Stomach smooth muscle (tissue), 2 donors: Measurements from ENCODE around the gene CMIP.

Experiments
- H3K27ac ChIP-seq: one replicate; pipeline ENCODE4 v1.7.0; 2013; ENCODE audit warnings: mild to moderate bottlenecking, low read length, inconsistent platforms
- H3K27me3 ChIP-seq, 2 donors: one replicate each; pipeline ENCODE4 v1.7.0; 2013; ENCODE audit warnings: low read length in 2 of 2; ENCODE audit not compliant: insufficient read depth in 2 of 2, control insufficient read depth in 1 of 2
- H3K36me3 ChIP-seq, 2 donors: one replicate each; pipeline ENCODE4 v1.7.0; 2013; ENCODE audit warnings: low read length in 2 of 2; ENCODE audit not compliant: control insufficient read depth in 2 of 2, insufficient read depth in 2 of 2
- H3K4me1 ChIP-seq: one replicate; pipeline ENCODE4 v1.7.0; 2013; ENCODE audit warnings: low read length; ENCODE audit not compliant: control insufficient read depth, insufficient read depth
- H3K4me3 ChIP-seq, 2 donors: one replicate each; pipeline ENCODE4 v1.7.0; 2013; ENCODE audit warnings: low read length in 2 of 2
- H3K9ac ChIP-seq, 2 donors: one replicate each; pipeline ENCODE4 v1.7.0; 2013; ENCODE audit warnings: low read length in 2 of 2, mild to moderate bottlenecking in 1 of 2
- H3K9me3 ChIP-seq, 2 donors: one replicate each; pipeline ENCODE4 v1.7.0; 2013; ENCODE audit warnings: low read length in 2 of 2; ENCODE audit not compliant: control insufficient read depth in 2 of 2
- donor health status: healthy.
- donor health status: Pancreatic carcinoma.

Gene CMIP

GRCh38 chr16:81752225-81752875 lies 307.7 kb downstream of the CMIP start:
- H3K36me3 ChIP-seq: no peaks in the 10 kb centered on the region
- H3K27ac ChIP-seq: no peak overlapping the region
- no peaks in the 10 kb centered on the region for H3K4me1 ChIP-seq
- no peak overlapping the region for H3K4me3 ChIP-seq
- no peaks in the 10 kb centered on the region for H3K27me3 ChIP-seq
- H3K9ac ChIP-seq: no peak overlapping the region
- H3K9me3 ChIP-seq: no peaks in the 10 kb centered on the region

- Histone ChIP-seq H3K4me3 (no peak overlapping the region), H3K27me3 (no peaks in the 10 kb centered on the region), H3K9ac (no peak overlapping the region), H3K36me3 (no peaks in the 10 kb centered on the region), H3K4me1 (no peaks in the 10 kb centered on the region), H3K9me3 (no peaks in the 10 kb centered on the region), H3K27ac (no peak overlapping the region)
Measured at GRCh38 chr16:81752876-81753227, 308.2 kb downstream of the CMIP start.

GRCh38 chr16:81754858-81755257 lies 310.2 kb downstream of the CMIP start:
- Histone ChIP-seq H3K4me1 (no peaks in the 10 kb centered on the region), H3K27me3 (no peaks in the 10 kb centered on the region), H3K9ac (no peak overlapping the region), H3K4me3 (no peak overlapping the region), H3K9me3 (no peaks in the 10 kb centered on the region), H3K36me3 (no peaks in the 10 kb centered on the region), H3K27ac (no peak overlapping the region)

- Histone ChIP-seq H3K36me3 (no peaks in the 10 kb centered on the region), H3K9ac (no peak overlapping the region), H3K9me3 (no peaks in the 10 kb centered on the region), H3K27me3 (no peaks in the 10 kb centered on the region), H3K27ac (no peak overlapping the region), H3K4me3 (no peak overlapping the region), H3K4me1 (no peaks in the 10 kb centered on the region)
Measured at GRCh38 chr16:81755915-81756614, 311.5 kb downstream of the CMIP start.

- H3K27me3 ChIP-seq: no peaks in the 10 kb centered on the region
- no peak overlapping the region for H3K27ac ChIP-seq
- H3K4me1 ChIP-seq: no peaks in the 10 kb centered on the region
- no peak overlapping the region for H3K9ac ChIP-seq
- no peaks in the 10 kb centered on the region for H3K9me3 ChIP-seq
- no peak overlapping the region for H3K4me3 ChIP-seq
- H3K36me3 ChIP-seq: no peaks in the 10 kb centered on the region
Measured at GRCh38 chr16:81756615-81757356, 312.2 kb downstream of the CMIP start.

GRCh38 chr16:81758376-81758775 lies 313.8 kb downstream of the CMIP start:
- H3K27ac ChIP-seq: no peak overlapping the region
- no peak overlapping the region for H3K4me3 ChIP-seq
- H3K27me3 ChIP-seq: no peaks in the 10 kb centered on the region
- H3K9me3 ChIP-seq: no peaks in the 10 kb centered on the region
- no peaks in the 10 kb centered on the region for H3K4me1 ChIP-seq
- no peak overlapping the region for H3K9ac ChIP-seq
- no peaks in the 10 kb centered on the region for H3K36me3 ChIP-seq
